PC-3 (cell line): ENCODE measurements around the gene VWA2.

ENCODE experiments used
- EZH2 ChIP-seq: fragments of 300-600 bp; sonication (generic); IDR thresholded peaks from one replicate; pipeline ENCODE4 v1.6.1; 2017; ENCODE audit warnings: antibody characterized with exemption, mild to moderate bottlenecking, low read length; ENCODE audit not compliant: unreplicated experiment
- EZH2phosphoT487 ChIP-seq: fragments of 300-600 bp; sonication (generic); IDR thresholded peaks from 2 replicates; pipeline ENCODE4 v1.6.1; 2018; ENCODE audit warnings: mild to moderate bottlenecking, antibody characterized with exemption, low read length, borderline replicate concordance
- TF ChIP-seq, protein P1 (sequence below): fragments of 300-600 bp; sonication (generic); conservative IDR thresholded peaks from 2 replicates; pipeline ENCODE4 v1.5.1; 2017; ENCODE audit warnings: antibody characterized with exemption, low read depth, mild to moderate bottlenecking, low read length

DNA sequence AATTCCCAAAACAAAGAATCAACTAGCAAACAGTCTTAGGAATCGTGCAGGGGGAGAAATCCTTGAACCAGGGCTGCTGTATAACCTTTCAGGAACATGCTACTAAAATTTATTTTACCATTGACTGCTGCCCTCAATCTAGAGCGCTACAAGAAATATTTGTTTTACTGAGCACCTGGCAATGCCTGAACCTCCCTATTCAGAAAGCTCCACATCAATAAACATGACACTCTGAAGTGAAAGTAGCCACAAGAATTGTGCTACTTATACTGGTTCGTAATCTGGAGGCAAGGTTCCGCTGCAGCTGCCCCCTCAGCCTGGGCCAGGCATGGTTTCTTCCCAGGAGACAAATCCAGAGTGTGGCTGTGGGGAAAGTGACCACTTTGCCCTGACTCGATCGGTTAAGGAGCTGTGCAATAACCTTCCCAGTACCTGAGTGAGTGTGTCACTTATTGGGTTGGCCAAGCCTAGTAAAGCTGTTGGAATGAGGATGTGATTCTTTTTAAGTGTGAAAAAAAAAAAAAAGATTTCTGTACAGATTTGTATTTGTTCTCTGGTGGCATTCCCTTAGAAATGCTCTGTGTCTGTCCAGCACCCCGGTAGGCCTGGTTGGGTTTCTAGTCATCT, 7.7 kb downstream of the VWA2 start:
- TF ChIP-seq, protein P1, sequence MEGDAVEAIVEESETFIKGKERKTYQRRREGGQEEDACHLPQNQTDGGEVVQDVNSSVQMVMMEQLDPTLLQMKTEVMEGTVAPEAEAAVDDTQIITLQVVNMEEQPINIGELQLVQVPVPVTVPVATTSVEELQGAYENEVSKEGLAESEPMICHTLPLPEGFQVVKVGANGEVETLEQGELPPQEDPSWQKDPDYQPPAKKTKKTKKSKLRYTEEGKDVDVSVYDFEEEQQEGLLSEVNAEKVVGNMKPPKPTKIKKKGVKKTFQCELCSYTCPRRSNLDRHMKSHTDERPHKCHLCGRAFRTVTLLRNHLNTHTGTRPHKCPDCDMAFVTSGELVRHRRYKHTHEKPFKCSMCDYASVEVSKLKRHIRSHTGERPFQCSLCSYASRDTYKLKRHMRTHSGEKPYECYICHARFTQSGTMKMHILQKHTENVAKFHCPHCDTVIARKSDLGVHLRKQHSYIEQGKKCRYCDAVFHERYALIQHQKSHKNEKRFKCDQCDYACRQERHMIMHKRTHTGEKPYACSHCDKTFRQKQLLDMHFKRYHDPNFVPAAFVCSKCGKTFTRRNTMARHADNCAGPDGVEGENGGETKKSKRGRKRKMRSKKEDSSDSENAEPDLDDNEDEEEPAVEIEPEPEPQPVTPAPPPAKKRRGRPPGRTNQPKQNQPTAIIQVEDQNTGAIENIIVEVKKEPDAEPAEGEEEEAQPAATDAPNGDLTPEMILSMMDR, result no peak
- no peak for TF ChIP-seq EZH2
- TF ChIP-seq EZH2phosphoT487, result no peak
